K562 (cell line): Measurements from ENCODE around the gene SDS. TPM values are rescaled to one million over a fixed set of nuclear protein-coding genes. Genes with fewer than 3 reads are reported as not detected.

Experiments
- ATAC-seq: fragments of 200-7000 bp; cut with Tn5 transposase; 3 replicates; pipeline ENCODE4 v1.9.1; 2020; ENCODE audit warnings: moderate library complexity
- BruUV-seq: library from RNA; stranded (reverse); fragments of 400-500 nt; replicated peaks from 2 replicates; lab custom pipeline; 2021; lab: Mats Ljungman, UMichigan
- CTCF ChIA-PET: fragments of 300-600 bp; formaldehyde crosslinking; extraction: SDS; loops from one replicate; lab custom pipeline; 2021; ENCODE audit warnings: low intra/inter-chr PET ratio; lab: Yijun Ruan, JAX
- POLR2A ChIA-PET: fragments of 300-600, 350-650 bp; sonication (Branson Sonifier 250); formaldehyde crosslinking; extraction: SDS; loops from one replicate; lab custom pipeline; 2021; ENCODE audit warnings: antibody characterized with exemption, inconsistent platforms; lab: Yijun Ruan, JAX
- DNase-seq, 4 experiments: peaks; one replicate each; pipeline versions ENCODE4 v3.0.0 to v3.0.0-alpha.2; 2011 to 2018; ENCODE audit warnings: low spot score in 3 of 4, mixed read lengths in 3 of 4; ENCODE audit errors: extremely low read depth in 1 of 4
- FAIRE-seq: peaks from 2 replicates; lab custom pipeline; 2011; peaks lifted over from hg19 to GRCh38; lab: Jason Lieb, UNC
- H2AFZ ChIP-seq: 2 replicates; pipeline ENCODE4 v1.6.0; 2011; ENCODE audit warnings: low read depth, low read length, control low read depth, inconsistent platforms
- H3K27ac ChIP-seq: fragments of 200-600 bp; 3 replicates; pipeline ENCODE4 v1.8.0; 2011; ENCODE audit warnings: low read depth, mild to moderate bottlenecking, control low read depth, inconsistent platforms, low read length, moderate library complexity, mixed read lengths; ENCODE audit errors: extremely low read depth
- H3K27me3 ChIP-seq, 2 experiments: fragments of 300-600 bp in 1 of 2; 2 replicates in 1 of 2; 3 replicates in 1 of 2; pipeline versions ENCODE4 v1.6.0 to v1.8.0; 2011; ENCODE audit warnings: inconsistent platforms in 2 of 2, low read length in 2 of 2, mild to moderate bottlenecking in 1 of 2, mixed read lengths in 1 of 2, moderate library complexity in 1 of 2; ENCODE audit not compliant: control insufficient read depth in 2 of 2, insufficient read depth in 2 of 2
- H3K36me3 ChIP-seq: fragments of 300-600 bp; 3 replicates; pipeline ENCODE4 v1.8.0; 2011; ENCODE audit warnings: mild to moderate bottlenecking, low read length, inconsistent platforms; ENCODE audit not compliant: control insufficient read depth, insufficient read depth
- H3K4me1 ChIP-seq, 2 experiments: fragments of 200-600 bp in 1 of 2; replicated peaks in 1 of 2; 2 replicates in 1 of 2; 3 replicates in 1 of 2; pipeline versions ENCODE4 v1.5.1 to v1.8.0; 2011; ENCODE audit warnings: inconsistent platforms in 2 of 2, low read length in 2 of 2, mild to moderate bottlenecking in 1 of 2, mixed read lengths in 1 of 2, moderate library complexity in 1 of 2; ENCODE audit not compliant: control insufficient read depth in 2 of 2, insufficient read depth in 2 of 2
- H3K4me2 ChIP-seq: 2 replicates; pipeline ENCODE4 v1.6.1; 2011; ENCODE audit warnings: low read length, control low read depth, inconsistent platforms, mixed read lengths; ENCODE audit not compliant: insufficient read depth
- H3K4me3 ChIP-seq: fragments of 200-600 bp; sonication (generic), shearing (Covaris generic); 2 replicates; pipeline ENCODE4 v1.5.1; 2016; ENCODE audit warnings: control low read depth, inconsistent platforms
- H3K79me2 ChIP-seq: fragments of 200-600 bp; 3 replicates; pipeline ENCODE4 v1.8.0; 2011; ENCODE audit warnings: low read length, inconsistent platforms; ENCODE audit not compliant: control insufficient read depth, insufficient read depth
- H3K9ac ChIP-seq, 2 experiments: 2 replicates each; pipeline versions ENCODE4 v1.6.0 to v1.6.1; 2011; ENCODE audit warnings: low read depth in 2 of 2, low read length in 2 of 2, control low read depth in 1 of 2, inconsistent platforms in 1 of 2, mild to moderate bottlenecking in 1 of 2, mixed read lengths in 1 of 2; ENCODE audit not compliant: insufficient read depth in 1 of 2
- H3K9me1 ChIP-seq: one replicate; pipeline ENCODE4 v1.6.0; 2011; ENCODE audit warnings: inconsistent platforms, mild to moderate bottlenecking, low read length, moderate library complexity; ENCODE audit not compliant: control insufficient read depth, insufficient read depth
- H3K9me3 ChIP-seq: replicated peaks from 2 replicates; pipeline ENCODE4 v1.5.1; 2011; ENCODE audit warnings: low read depth, low read length, inconsistent platforms; ENCODE audit not compliant: control insufficient read depth, insufficient read depth
- H4K20me1 ChIP-seq: replicated peaks from 2 replicates; pipeline ENCODE4 v1.6.1; 2011; ENCODE audit warnings: low read length, inconsistent platforms, mixed read lengths; ENCODE audit not compliant: control insufficient read depth, insufficient read depth
- HEY1 ChIP-seq: fragments of 250-450 bp; sonication (Bioruptor Pico); IDR thresholded peaks from 2 replicates; pipeline ENCODE4 v1.5.0; 2020; ENCODE audit warnings: mild to moderate bottlenecking, moderate library complexity, borderline replicate concordance
- ZKSCAN1 ChIP-seq: fragments of 150-350 bp; IDR thresholded peaks from 2 replicates; pipeline ENCODE4 v1.6.1; 2016; ENCODE audit warnings: low read depth, low read length
- ZNF511 ChIP-seq: sonication (generic); formaldehyde crosslinking; IDR thresholded peaks from 2 replicates; pipeline ENCODE4 v1.8.0; 2022; ENCODE audit warnings: mild to moderate bottlenecking, missing genetic modification reagents
- WGBS: fragments of 100-300 bp; shearing (Covaris generic); methylation state at CpG from one replicate; pipeline ENCODE4 v1.1.6; 2016; ENCODE audit warnings: low coverage, mixed read lengths; ENCODE audit not compliant: insufficient coverage; ENCODE audit errors: missing lambda C conversion rate; 5-methylcytosine and 5-hydroxymethylcytosine counted together
- in situ Hi-C: fragments of 300-500 bp; cut with MboI; formaldehyde crosslinking; loops from 4 replicates; pipeline ENCODE4 v1.15.0; 2018; ENCODE audit warnings: inconsistent platforms, mixed read lengths
- intact Hi-C: fragments of 100-400 bp; cut with micrococcal nuclease; formaldehyde crosslinking; loops from 2 replicates; pipeline ENCODE4 v1.14.2; 2022
- polyA plus RNA-seq, 8 experiments: library from polyadenylated mRNA; depleted of rRNA in 4 of 8; stranded (reverse) in 5 of 8; unstranded in 3 of 8; fragments of >200 nt; fragmentation: Nextera tagmentation in 2 of 8; fragmentation: Illumina TruSeq in 1 of 8; extraction: Ambion mirVana in 2 of 8; extraction: Trizol in 1 of 8; gene quantifications; 2 replicates each; pipeline versions ENCODE4 v1.2.1 to v1.2.3, GENCODE V29; 2011 to 2014; ENCODE audit warnings: inconsistent platforms in 1 of 8, missing spikeins in 1 of 8
- total RNA-seq, 7 experiments: library from RNA; depleted of rRNA in 6 of 7; stranded (reverse); fragments of >200 nt in 6 of 7; fragmentation: Illumina TruSeq in 2 of 7; extraction: Trizol in 2 of 7; gene quantifications; 2 replicates each; pipeline versions ENCODE4 v1.2.1 to v1.2.3, GENCODE V29; 2011 to 2021; ENCODE audit warnings: low replicate concordance in 1 of 7

The SDS gene
- total and polyA plus RNA-seq, 9 of the 15 experiments (the other 6 are each of a cell fraction or from before 2014, with no cell fraction given) = 0.07 to 1.1 (median 0.12) TPM; not detected in 1

GRCh38 chr12:113408756-113409298, 5.1 kb upstream of the SDS start:
- CTCF ChIA-PET = no interaction called here
- H3K4me1 ChIP-seq = peaks cover 10% of the 10 kb centered on the region in 2 experiments; a peak in 4 of 5 replicates
- no peak overlapping the region for H3K4me2 ChIP-seq
- FAIRE-seq (no peak), DNase-seq (no peak), ATAC-seq (no peak)
- 68% methylated on average over 11 of the region's 11 CpGs for WGBS
- H3K9me1 ChIP-seq = no peaks in the 10 kb centered on the region
- H3K4me3 ChIP-seq = no peak overlapping the region
- no TSS peak for BruUV-seq
- no peak overlapping the region; the same call in 2 of the 3 replicates for H3K27ac ChIP-seq
- no peaks in the 10 kb centered on the region for H3K27me3 ChIP-seq
- H3K79me2 ChIP-seq = no peaks in the 10 kb centered on the region
- POLR2A ChIA-PET = interaction anchor here (1.3 kb wide), 1 partner anchor 13 kb away, joined by 4 read pairs; the partner anchor contains the start of gene SDSL
- H3K9me3 ChIP-seq = no peaks in the 10 kb centered on the region
- H3K36me3 ChIP-seq = no peaks in the 10 kb centered on the region
- intact Hi-C loops = no loop called here
- 0 out of 2 replicates have a peak overlapping the region, but pooled peaks have one; percentile 36 for H2AFZ ChIP-seq
- TF ChIP-seq ZNF511 (CRISPR knock-in tag) = no peak
- peak; percentile 87 for TF ChIP-seq ZKSCAN1
- TF ChIP-seq HEY1 (CRISPR knock-in tag) = no peak
- no peaks in the 10 kb centered on the region for H4K20me1 ChIP-seq
- in situ Hi-C loops = loop anchor here (25.0 kb wide), 1 partner anchor 222 kb away; the partner anchor contains the start of genes DDX54 and RITA1
- no peak overlapping the region for H3K9ac ChIP-seq
